ENCODE measurements around the gene PDE10A. TPM values are rescaled to one million over a fixed set of nuclear protein-coding genes. Genes with fewer than 3 reads are reported as not detected.

Gene PDE10A
- total and polyA plus RNA-seq, 2 of the 4 experiments (the other 2 are of a cell fraction) = 3.4 to 12.4 TPM

GRCh38 chr6:165455488-165455887, 207.6 kb downstream of the PDE10A start:
- DNase-seq (no peak), ATAC-seq (ENCODE audit: low read depth) (no peak)
- Histone ChIP-seq H2AFZ (replicated peaks; ENCODE audit: low read length, poor library complexity) (no peak overlapping the region), H4K91ac (ENCODE audit: insufficient read depth, low read depth, low read length) (no peak overlapping the region), H4K8ac (ENCODE audit: low read depth in 2 of 2, low read length in 2 of 2) (no peak overlapping the region), H3K23ac (ENCODE audit: low read depth, low read length) (no peak overlapping the region), H3K4me1 (ENCODE audit: control insufficient read depth, insufficient read depth, low read length) (peaks cover 2% of the 10 kb centered on the region; the same call in 1 of the 2 replicates), H3K4me3 (ENCODE audit: insufficient read depth, low read depth, low read length) (no peak overlapping the region), H3K18ac (ENCODE audit: low read depth, low read length) (no peak overlapping the region), H2AK9ac (replicated peaks; ENCODE audit: low read depth, low read length, poor library complexity) (no peak overlapping the region), H3K27me3 (ENCODE audit: control insufficient read depth, insufficient read depth, low read length) (no peaks in the 10 kb centered on the region), H2BK20ac (ENCODE audit: low read depth, low read length) (no peak overlapping the region), H3K14ac (replicated peaks; ENCODE audit: low read depth, low read length) (no peak overlapping the region), H3K9me1 (ENCODE audit: insufficient read depth, low read length) (peaks cover 5% of the 10 kb centered on the region; the same call in 1 of the 2 replicates), H3K9ac (ENCODE audit: low read depth, low read length) (no peak overlapping the region), H4K5ac (ENCODE audit: low read depth, low read length) (no peak overlapping the region), H3K27ac (ENCODE audit: insufficient read depth, low read length) (no peak overlapping the region), H2BK5ac (ENCODE audit: low read depth, low read length, poor library complexity, severe bottlenecking) (no peak overlapping the region), H2AK5ac (ENCODE audit: low read depth, low read length) (no peak overlapping the region), H2BK120ac (ENCODE audit: low read depth, low read length) (no peak overlapping the region), H3K9me3 (ENCODE audit: control insufficient read depth, insufficient read depth, low read length) (no peaks in the 10 kb centered on the region), H3K36me3 (ENCODE audit: control insufficient read depth, insufficient read depth, low read length) (no peaks in the 10 kb centered on the region), H2BK15ac (ENCODE audit: low read depth, low read length) (no peak overlapping the region), H4K20me1 (ENCODE audit: insufficient read depth, low read length) (peaks cover 4% of the 10 kb centered on the region; the same call in 1 of the 2 replicates), H3K79me1 (ENCODE audit: low read depth in 1 of 2, low read length in 2 of 2) (peaks cover 3 to 10% of the 10 kb centered on the region in 2 experiments; a peak in 2 of 4 replicates), H3K4me2 (ENCODE audit: low read depth, low read length) (no peak overlapping the region), H3K4ac (ENCODE audit: low read depth, low read length) (no peak overlapping the region), H3K56ac (ENCODE audit: extremely low read depth, insufficient read depth, low read length) (no peak overlapping the region)
- intact Hi-C loops (cut with micrococcal nuclease) = no loop called here
- no CpG with 5 or more reads among the region's 3 CpGs for whole genome bisulfite sequencing, 2 experiments (ENCODE audit: extremely low coverage in 2 of 2, insufficient read length in 1 of 2)
- no TSS peak for BruUV-seq (replicated peaks)
- no peak for TF ChIP-seq MXI1 (IDR thresholded peaks at IDR 0.05; ENCODE audit: borderline replicate concordance, low read depth, low read length)
- no peak for TF ChIP-seq NFE2L2 (IDR thresholded peaks at IDR 0.05; ENCODE audit: low read depth, low read length)
- TF ChIP-seq POLR2A (IDR thresholded peaks at IDR 0.05; ENCODE audit: low read depth, low read length) = no peak
- TF ChIP-seq RFX5 (IDR thresholded peaks at IDR 0.05; ENCODE audit: low read depth, low read length) = no peak
- TF ChIP-seq BHLHE40 (IDR thresholded peaks at IDR 0.05; ENCODE audit: low read depth, low read length) = no peak
- no peak for TF ChIP-seq MAZ (IDR thresholded peaks at IDR 0.05; ENCODE audit: borderline replicate concordance, low read depth, low read length)
- TF ChIP-seq CTCF (conservative IDR thresholded peaks at IDR 0.05; ENCODE audit: low read depth, low read length) = no peak
- TF ChIP-seq SMC3 (IDR thresholded peaks at IDR 0.05; ENCODE audit: low read depth, low read length) = no peak
- TF ChIP-seq RAD21 (IDR thresholded peaks at IDR 0.05; ENCODE audit: low read length) = no peak
- no peak for TF ChIP-seq CHD1 (IDR thresholded peaks at IDR 0.05; ENCODE audit: low read depth, low read length)
- TF ChIP-seq ELK1 (IDR thresholded peaks at IDR 0.05; ENCODE audit: borderline replicate concordance, low read depth, low read length) = no peak
- no peak for TF ChIP-seq MAFK (IDR thresholded peaks at IDR 0.05; ENCODE audit: low read depth, low read length)
- TF ChIP-seq USF2 (IDR thresholded peaks at IDR 0.05; ENCODE audit: low read depth, low read length) = no peak
- TF ChIP-seq FOS (IDR thresholded peaks at IDR 0.05; ENCODE audit: low read depth, low read length) = no peak
- no peak for TF ChIP-seq CEBPB (IDR thresholded peaks at IDR 0.05; ENCODE audit: low read depth, low read length)
- TF ChIP-seq RCOR1 (IDR thresholded peaks at IDR 0.05; ENCODE audit: insufficient replicate concordance, low read length) = no peak
- ChIA-PET POLR2A (ENCODE audit: unreplicated experiment) (no interaction called here), CTCF (no interaction called here)
- in situ Hi-C loops (cut with MboI; ENCODE audit: low sequenced_read_pairs) = no loop called here
- dilution Hi-C loops (cut with HindIII; ENCODE audit: low sequenced_read_pairs, unreplicated experiment) = no loop called here
